Measurements from ENCODE around the gene MDM2. TPM values are rescaled to one million over a fixed set of nuclear protein-coding genes. Genes with fewer than 3 reads are reported as not detected.
"Not testable (repeated sequence)": the region's sequence is repeated elsewhere in the genome, so short reads cannot be mapped to it uniquely, and the experiment has no call there.

The MDM2 gene
- total RNA-seq, 1 experiment from 2014 or later, result 2,133 TPM

DNA sequence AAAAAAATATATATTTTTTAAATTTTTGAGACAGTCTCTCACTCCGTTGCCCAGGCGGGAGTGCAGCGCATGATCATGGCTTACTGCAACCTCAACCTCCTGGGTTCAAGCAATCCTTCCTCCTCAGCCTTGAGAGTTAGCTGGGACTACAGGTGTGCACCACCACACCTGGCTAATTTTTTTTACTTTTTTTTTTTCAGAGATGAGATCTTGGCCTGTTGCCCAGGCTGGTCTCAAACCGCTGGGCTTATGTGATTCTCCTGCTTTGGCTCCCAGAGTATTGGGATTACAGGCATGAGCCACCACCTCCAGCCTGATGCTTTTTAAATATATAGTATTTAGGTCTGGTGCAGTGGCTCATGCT is 24.5 kb downstream of the MDM2 start:
- no peak overlapping the region for H3K27ac ChIP-seq
- no peaks in the 10 kb centered on the region for H3K27me3 ChIP-seq (replicated peaks)
- no peaks in the 10 kb centered on the region for H3K9me3 ChIP-seq (replicated peaks)
- H3K4me1 ChIP-seq (replicated peaks), result peaks cover 10% of the 10 kb centered on the region
- no peak overlapping the region for H3K4me3 ChIP-seq
- peak; percentile 90 to 91 for DNase-seq (ENCODE audit: low read depth in 1 of 2, low spot score in 2 of 2)
- peaks cover 95% of the 10 kb centered on the region for H3K36me3 ChIP-seq

GRCh38 chr12:68833508-68833907 is 25.5 kb downstream of the MDM2 start:
- DNase-seq (ENCODE audit: low read depth in 1 of 2, low spot score in 2 of 2), result peak in 1 of 2 experiments; percentile 89
- H3K27ac ChIP-seq, result no peak overlapping the region
- H3K4me1 ChIP-seq (replicated peaks), result peaks cover 6% of the 10 kb centered on the region
- no peaks in the 10 kb centered on the region for H3K27me3 ChIP-seq (replicated peaks)
- H3K9me3 ChIP-seq (replicated peaks), result no peaks in the 10 kb centered on the region
- peaks cover 95% of the 10 kb centered on the region for H3K36me3 ChIP-seq
- no peak overlapping the region for H3K4me3 ChIP-seq

- no peak overlapping the region for H3K4me3 ChIP-seq
- H3K27me3 ChIP-seq (replicated peaks), result no peaks in the 10 kb centered on the region
- H3K36me3 ChIP-seq, result peaks cover 95% of the 10 kb centered on the region
- no peaks in the 10 kb centered on the region for H3K9me3 ChIP-seq (replicated peaks)
- H3K27ac ChIP-seq, result no peak overlapping the region
- H3K4me1 ChIP-seq (replicated peaks), result peaks cover 6% of the 10 kb centered on the region
- DNase-seq (ENCODE audit: low read depth in 1 of 2, low spot score in 2 of 2), result peak; percentile 86 to 99
These were observed 27.4 kb downstream of the MDM2 start for GRCh38 chr12:68835333-68835908.

DNA sequence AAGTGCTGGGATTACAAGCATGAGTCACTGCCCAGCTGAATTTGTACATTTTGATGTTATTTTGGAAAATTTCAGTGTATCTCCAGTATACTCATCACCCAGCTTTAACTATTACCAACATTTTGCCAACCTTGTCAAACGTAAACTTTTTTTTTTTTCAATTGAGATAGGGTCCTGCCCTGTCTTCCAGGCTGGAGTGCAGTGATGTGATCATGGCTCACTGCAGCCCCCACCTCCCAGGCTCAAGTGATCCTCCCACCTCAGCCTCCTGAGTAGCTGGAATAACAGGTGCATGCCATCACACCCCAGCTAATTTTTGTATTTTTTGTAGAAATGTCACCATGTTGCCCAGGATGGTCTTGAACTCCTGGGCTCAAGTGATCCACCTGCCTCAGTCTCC is 29.2 kb downstream of the MDM2 start:
- H3K27ac ChIP-seq, result no peak overlapping the region
- H3K27me3 ChIP-seq (replicated peaks), result no peaks in the 10 kb centered on the region
- H3K9me3 ChIP-seq (replicated peaks), result no peaks in the 10 kb centered on the region
- no peak overlapping the region for H3K4me3 ChIP-seq
- H3K4me1 ChIP-seq (replicated peaks), result no peaks in the 10 kb centered on the region
- DNase-seq (ENCODE audit: low read depth in 1 of 2, low spot score in 2 of 2), result peak in 1 of 2 experiments; percentile 86
- H3K36me3 ChIP-seq, result peaks cover 95% of the 10 kb centered on the region

DNA sequence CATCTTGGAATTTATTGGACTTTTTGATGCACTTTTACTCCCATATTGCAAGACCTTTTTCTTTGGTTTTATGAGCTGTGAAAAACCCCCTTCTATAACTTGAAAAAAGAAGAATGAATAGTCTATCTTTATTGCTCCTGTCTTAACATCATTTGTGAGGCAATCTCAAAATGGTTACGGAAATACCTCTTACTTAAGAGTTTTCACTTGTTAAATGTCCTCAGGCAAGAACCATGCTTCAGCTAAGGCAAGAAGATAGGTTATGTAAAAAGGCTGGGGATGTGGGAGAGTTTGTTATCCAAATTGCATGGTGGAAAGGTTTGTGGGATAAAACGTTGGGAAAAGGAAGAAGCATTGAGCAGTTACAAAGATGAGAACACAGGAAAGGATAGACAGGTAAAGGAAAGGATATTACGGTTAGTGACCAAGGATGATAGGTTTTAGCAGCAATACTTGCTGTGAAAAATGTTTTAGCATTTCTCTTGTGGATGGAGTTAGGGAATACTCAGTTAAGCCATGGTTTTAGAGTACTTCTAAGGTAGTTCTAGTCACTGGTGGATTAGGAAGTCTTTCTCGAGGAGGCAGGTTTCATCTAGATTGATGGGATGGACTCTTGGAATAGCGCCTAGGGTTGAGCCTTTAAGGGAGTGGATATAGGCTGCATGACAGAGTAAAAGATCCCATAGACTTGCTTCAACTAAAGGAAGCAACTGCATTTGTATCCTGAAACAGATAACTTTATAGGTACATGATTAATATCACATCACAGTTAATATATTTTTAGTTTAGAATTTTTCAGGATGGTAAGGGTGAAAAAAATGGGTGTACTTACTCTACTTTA is 30.3 kb downstream of the MDM2 start:
- no peak overlapping the region for H3K4me3 ChIP-seq
- peaks cover 99% of the 10 kb centered on the region for H3K36me3 ChIP-seq
- H3K27me3 ChIP-seq (replicated peaks), result no peaks in the 10 kb centered on the region
- peak in 1 of 2 experiments; percentile 79 for DNase-seq (ENCODE audit: low read depth in 1 of 2, low spot score in 2 of 2)
- no peak overlapping the region for H3K27ac ChIP-seq
- H3K9me3 ChIP-seq (replicated peaks), result no peaks in the 10 kb centered on the region
- H3K4me1 ChIP-seq (replicated peaks), result no peaks in the 10 kb centered on the region

- no peaks in the 10 kb centered on the region for H3K4me1 ChIP-seq (replicated peaks)
- no peaks in the 10 kb centered on the region for H3K27me3 ChIP-seq (replicated peaks)
- H3K27ac ChIP-seq, result no peak overlapping the region
- DNase-seq (ENCODE audit: low read depth in 1 of 2, low spot score in 2 of 2), result peak; percentile 73 to 77
- peaks cover 94% of the 10 kb centered on the region for H3K36me3 ChIP-seq
- H3K4me3 ChIP-seq, result no peak overlapping the region
- H3K9me3 ChIP-seq (replicated peaks), result no peaks in the 10 kb centered on the region
These were observed 31.5 kb downstream of the MDM2 start for GRCh38 chr12:68839183-68840147.

DNA sequence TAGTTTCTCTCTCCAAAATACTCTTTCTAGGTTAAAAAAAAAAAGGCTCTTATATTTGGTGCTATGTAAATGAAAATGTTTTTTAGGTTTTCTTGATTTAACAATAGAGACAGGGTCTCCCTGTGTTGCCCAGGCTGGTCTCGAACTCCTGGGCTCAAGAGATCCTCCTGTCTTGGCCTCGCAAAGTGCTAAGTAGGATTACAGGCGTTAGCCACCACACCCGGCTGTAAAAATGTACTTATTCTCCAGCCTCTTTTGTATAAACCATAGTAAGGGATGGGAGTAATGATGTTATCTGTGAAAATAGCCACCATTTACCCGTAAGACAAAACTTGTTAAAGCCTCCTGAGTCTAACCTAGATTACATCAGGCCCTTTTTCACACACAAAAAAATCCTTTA is 33.2 kb downstream of the MDM2 start:
- peaks cover 90% of the 10 kb centered on the region for H3K36me3 ChIP-seq
- not testable (repeated sequence) for H3K27me3 ChIP-seq (replicated peaks); H3K9me3 ChIP-seq (replicated peaks); H3K4me1 ChIP-seq (replicated peaks); H3K4me3 ChIP-seq; H3K27ac ChIP-seq
- peak; percentile 80 to 87 for DNase-seq (ENCODE audit: low read depth in 1 of 2, low spot score in 2 of 2)

DNA sequence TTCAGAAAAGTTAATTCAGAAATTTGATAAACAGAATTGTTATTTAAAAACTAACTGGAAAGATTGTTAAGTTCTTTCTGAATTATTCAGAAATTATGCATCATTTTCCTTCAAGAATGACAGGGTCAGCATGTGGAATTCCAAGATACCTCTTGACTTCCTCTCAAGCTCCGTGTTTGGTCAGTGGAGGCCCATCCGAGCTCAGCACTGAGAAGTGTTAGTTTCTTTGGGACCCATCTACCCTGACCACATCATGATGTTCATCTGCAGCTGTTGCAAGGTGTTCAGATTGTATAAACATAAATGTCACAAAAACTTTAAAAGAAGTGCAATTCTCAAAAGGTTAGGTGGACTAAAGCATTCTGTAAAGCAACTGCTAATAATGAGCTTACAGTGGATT is 33.7 kb downstream of the MDM2 start:
- DNase-seq (ENCODE audit: low read depth in 1 of 2, low spot score in 2 of 2), result peak in 1 of 2 experiments; percentile 89
- Histone ChIP-seq H3K27ac (no peak overlapping the region), H3K36me3 (peaks cover 90% of the 10 kb centered on the region)

DNA sequence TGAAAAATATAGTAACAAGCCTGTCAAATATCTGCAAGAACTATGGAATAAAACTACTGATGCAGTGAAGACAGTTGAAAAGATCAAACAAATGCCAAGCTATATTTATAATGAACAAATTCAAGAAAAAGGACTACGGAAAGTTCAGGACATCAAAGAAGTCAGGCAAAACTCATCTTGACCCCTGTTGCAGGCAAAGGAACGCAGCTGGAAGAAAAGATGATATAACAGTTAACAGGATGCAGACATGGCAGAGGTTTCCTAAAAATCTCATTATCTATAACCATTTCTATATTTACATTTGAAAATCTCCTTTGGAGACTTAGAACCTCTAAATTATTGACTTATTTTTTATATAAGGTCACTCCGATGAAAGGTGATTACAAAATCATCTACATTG is 34.1 kb downstream of the MDM2 start:
- Histone ChIP-seq H3K9me3 (replicated peaks) (no peaks in the 10 kb centered on the region), H3K4me1 (replicated peaks) (no peaks in the 10 kb centered on the region), H3K27me3 (replicated peaks) (no peaks in the 10 kb centered on the region), H3K36me3 (peaks cover 87% of the 10 kb centered on the region), H3K27ac (no peak overlapping the region), H3K4me3 (no peak overlapping the region)
- peak; percentile 73 to 75 for DNase-seq (ENCODE audit: low read depth in 1 of 2, low spot score in 2 of 2)

More for the DNA sequence above, 33.7 kb downstream of the MDM2 start:
- Histone ChIP-seq H3K4me3 (no peak overlapping the region), H3K27me3 (replicated peaks) (no peaks in the 10 kb centered on the region), H3K9me3 (replicated peaks) (no peaks in the 10 kb centered on the region), H3K4me1 (replicated peaks) (no peaks in the 10 kb centered on the region)

- no peaks in the 10 kb centered on the region for H3K9me3 ChIP-seq (replicated peaks)
- no peak overlapping the region for H3K27ac ChIP-seq
- H3K4me3 ChIP-seq, result no peak overlapping the region
- H3K27me3 ChIP-seq (replicated peaks), result no peaks in the 10 kb centered on the region
- no peak for DNase-seq (ENCODE audit: low read depth in 1 of 2, low spot score in 2 of 2)
- H3K4me1 ChIP-seq (replicated peaks), result no peaks in the 10 kb centered on the region
- H3K36me3 ChIP-seq, result peaks cover 78% of the 10 kb centered on the region
These were observed 35.0 kb downstream of the MDM2 start for GRCh38 chr12:68842784-68843567.

DNA sequence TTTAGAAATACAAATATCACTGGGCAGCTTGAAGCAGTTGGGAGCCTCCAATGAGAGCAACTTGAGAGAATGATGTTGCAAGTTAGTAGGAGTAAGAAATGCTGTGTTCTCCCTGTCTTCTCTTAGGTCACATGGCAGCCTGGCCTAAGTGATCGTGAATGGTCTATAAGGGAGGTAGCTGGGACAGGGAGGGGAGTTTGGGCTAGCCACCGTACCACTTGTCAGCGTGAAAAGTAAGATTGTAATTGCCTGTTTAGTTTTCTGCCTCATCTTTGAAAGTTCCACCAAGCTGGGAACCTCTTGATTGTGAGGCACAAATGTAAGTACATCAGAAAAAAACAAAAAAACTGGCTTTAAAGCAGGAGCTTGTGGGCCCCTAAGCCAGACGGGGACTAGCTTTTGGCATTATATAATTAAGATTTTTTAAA is 36.4 kb downstream of the MDM2 start:
- peak in 1 of 2 experiments; percentile 93 for DNase-seq (ENCODE audit: low read depth in 1 of 2, low spot score in 2 of 2)
- H3K36me3 ChIP-seq, result peaks cover 64% of the 10 kb centered on the region
- H3K4me1 ChIP-seq (replicated peaks), result no peaks in the 10 kb centered on the region
- no peaks in the 10 kb centered on the region for H3K27me3 ChIP-seq (replicated peaks)
- H3K4me3 ChIP-seq, result no peak overlapping the region
- H3K9me3 ChIP-seq (replicated peaks), result no peaks in the 10 kb centered on the region
- no peak overlapping the region for H3K27ac ChIP-seq

DNA sequence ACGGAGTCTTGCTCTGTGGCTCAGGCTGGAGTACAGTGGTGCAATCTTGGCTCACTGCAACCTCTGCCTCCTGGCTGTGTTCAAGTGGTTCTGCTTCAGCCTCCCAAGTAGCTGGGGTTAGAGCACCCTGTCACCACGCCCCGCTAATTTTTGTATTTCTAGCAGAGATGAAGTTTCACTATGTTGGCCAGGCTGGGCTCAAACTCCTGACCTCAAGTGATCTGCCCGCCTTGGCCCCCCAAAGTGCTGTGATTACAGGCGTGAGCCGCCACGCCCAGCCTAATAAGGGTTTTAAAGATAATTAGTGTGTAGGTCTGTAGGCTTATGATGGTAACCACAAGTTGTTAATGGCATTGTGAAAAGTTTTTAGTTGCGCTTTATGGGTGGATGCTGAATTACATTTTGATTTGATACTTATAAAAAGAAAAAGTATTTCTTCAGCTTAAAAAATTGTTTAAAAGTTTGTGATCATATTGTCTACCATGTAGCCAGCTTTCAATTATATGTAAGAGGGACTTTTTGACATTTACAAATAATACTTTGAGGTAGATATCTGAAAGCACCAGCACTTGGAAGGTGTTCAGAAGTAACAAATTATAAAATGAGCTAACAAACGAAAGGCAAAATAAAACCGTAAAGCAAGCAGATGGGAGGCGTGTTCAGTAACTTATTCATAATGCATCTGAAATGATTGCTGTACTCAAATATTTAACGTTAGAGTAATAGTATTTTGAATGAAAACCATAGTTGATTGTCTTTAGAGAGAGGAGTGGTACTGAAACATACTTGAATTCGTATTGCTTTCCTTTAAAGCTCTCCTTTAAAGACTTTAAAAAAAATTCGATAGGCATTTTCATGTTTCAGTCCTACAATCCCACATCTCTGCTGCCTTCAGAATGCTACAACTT is 37.1 kb downstream of the MDM2 start:
- Histone ChIP-seq H3K9me3 (replicated peaks) (no peaks in the 10 kb centered on the region), H3K27me3 (replicated peaks) (no peaks in the 10 kb centered on the region; the same call in 1 of the 2 replicates), H3K4me1 (replicated peaks) (peaks cover 5% of the 10 kb centered on the region), H3K4me3 (no peak overlapping the region), H3K27ac (no peak overlapping the region), H3K36me3 (peaks cover 57% of the 10 kb centered on the region)
- peak in 1 of 2 experiments; percentile 93 for DNase-seq (ENCODE audit: low read depth in 1 of 2, low spot score in 2 of 2)
